GM19455 (cell line): Measurements from ENCODE around the gene CTNNBIP1.

ENCODE experiments used
- ATAC-seq: cut with Tn5 transposase; IDR thresholded peaks from one replicate; pipeline ENCODE4 v1.9.1; 2021; ENCODE audit not compliant: unreplicated experiment

The CTNNBIP1 gene

GRCh38 chr1:9858293-9859035 is 51.6 kb downstream of the CTNNBIP1 start:
- ATAC-seq: no peak

GRCh38 chr1:9855186-9855585 is 54.9 kb downstream of the CTNNBIP1 start:
- ATAC-seq: no peak

- ATAC-seq: no peak
Measured at GRCh38 chr1:9853249-9853595, 56.8 kb downstream of the CTNNBIP1 start.

GRCh38 chr1:9852410-9853248 is 57.4 kb downstream of the CTNNBIP1 start:
- no peak for ATAC-seq

- no peak for ATAC-seq
Measured at GRCh38 chr1:9852004-9852403, 58.1 kb downstream of the CTNNBIP1 start.

- ATAC-seq: no peak
Measured at GRCh38 chr1:9850442-9851162, 59.5 kb downstream of the CTNNBIP1 start.

- ATAC-seq: no peak
Measured at GRCh38 chr1:9849691-9850441, 60.2 kb downstream of the CTNNBIP1 start.

- no peak for ATAC-seq
Measured at GRCh38 chr1:9848022-9848421, 62.0 kb downstream of the CTNNBIP1 start.

- no peak for ATAC-seq
Measured at GRCh38 chr1:9847269-9847668, 62.8 kb downstream of the CTNNBIP1 start.

GRCh38 chr1:9846611-9847171 is 63.4 kb downstream of the CTNNBIP1 start:
- no peak for ATAC-seq

GRCh38 chr1:9845914-9846313 is 64.2 kb downstream of the CTNNBIP1 start:
- no peak for ATAC-seq

GRCh38 chr1:9844756-9845155 is 65.3 kb downstream of the CTNNBIP1 start:
- ATAC-seq: no peak

- no peak for ATAC-seq
Measured at GRCh38 chr1:9844106-9844505, 66.0 kb downstream of the CTNNBIP1 start.

GRCh38 chr1:9843576-9843945 is 66.5 kb downstream of the CTNNBIP1 start:
- no peak for ATAC-seq

- no peak for ATAC-seq
Measured at GRCh38 chr1:9842781-9843575, 67.1 kb downstream of the CTNNBIP1 start.

GRCh38 chr1:9842073-9842711 is 67.9 kb downstream of the CTNNBIP1 start:
- no peak for ATAC-seq

GRCh38 chr1:9841460-9841859 is 68.6 kb downstream of the CTNNBIP1 start:
- ATAC-seq: no peak

GRCh38 chr1:9840176-9840575 is 69.9 kb downstream of the CTNNBIP1 start:
- no peak for ATAC-seq

- ATAC-seq: no peak
Measured at GRCh38 chr1:9838946-9839345, 71.1 kb downstream of the CTNNBIP1 start.

- no peak for ATAC-seq
Measured at GRCh38 chr1:9836632-9836960, 73.5 kb downstream of the CTNNBIP1 start.
